Measurements from ENCODE around the gene MYH14.

GRCh38 chr19:50300814-50301606 is 97.6 kb downstream of the MYH14 start:
- TF ChIP-seq, protein P1, sequence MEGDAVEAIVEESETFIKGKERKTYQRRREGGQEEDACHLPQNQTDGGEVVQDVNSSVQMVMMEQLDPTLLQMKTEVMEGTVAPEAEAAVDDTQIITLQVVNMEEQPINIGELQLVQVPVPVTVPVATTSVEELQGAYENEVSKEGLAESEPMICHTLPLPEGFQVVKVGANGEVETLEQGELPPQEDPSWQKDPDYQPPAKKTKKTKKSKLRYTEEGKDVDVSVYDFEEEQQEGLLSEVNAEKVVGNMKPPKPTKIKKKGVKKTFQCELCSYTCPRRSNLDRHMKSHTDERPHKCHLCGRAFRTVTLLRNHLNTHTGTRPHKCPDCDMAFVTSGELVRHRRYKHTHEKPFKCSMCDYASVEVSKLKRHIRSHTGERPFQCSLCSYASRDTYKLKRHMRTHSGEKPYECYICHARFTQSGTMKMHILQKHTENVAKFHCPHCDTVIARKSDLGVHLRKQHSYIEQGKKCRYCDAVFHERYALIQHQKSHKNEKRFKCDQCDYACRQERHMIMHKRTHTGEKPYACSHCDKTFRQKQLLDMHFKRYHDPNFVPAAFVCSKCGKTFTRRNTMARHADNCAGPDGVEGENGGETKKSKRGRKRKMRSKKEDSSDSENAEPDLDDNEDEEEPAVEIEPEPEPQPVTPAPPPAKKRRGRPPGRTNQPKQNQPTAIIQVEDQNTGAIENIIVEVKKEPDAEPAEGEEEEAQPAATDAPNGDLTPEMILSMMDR (IDR thresholded peaks at IDR 0.05; ENCODE audit: insufficient read depth, low read length, poor library complexity, severe bottlenecking), result no peak
- TF ChIP-seq EZH2phosphoT487 (conservative IDR thresholded peaks at IDR 0.05; ENCODE audit: low read length), result no peak
